ENCODE results near the gene SAA2. TPM values are rescaled to one million over a fixed set of nuclear protein-coding genes. Genes with fewer than 3 reads are reported as not detected.
"Not testable (repeated sequence)": the region's sequence is repeated elsewhere in the genome, so short reads cannot be mapped to it uniquely, and the experiment has no call there.

The SAA2 gene
- total RNA-seq, 2 donors from 2014 or later, result 4.2 to 14.2 TPM

GRCh38 chr11:18280438-18281045 is 32.1 kb upstream of the SAA2 start:
- no peaks in the 10 kb centered on the region for H3K27me3 ChIP-seq
- H3K9ac ChIP-seq (ENCODE audit: low read depth in 2 of 2, low read length in 2 of 2), result no peak overlapping the region
- H3K36me3 ChIP-seq, result no peaks in the 10 kb centered on the region
- intact Hi-C loops (cut with DNase I), result no loop called here
- no peak overlapping the region for H3K4me3 ChIP-seq
- peak overlapping the region; percentile 18 for H3K27ac ChIP-seq
- no peaks in the 10 kb centered on the region for H3K9me3 ChIP-seq
- no peaks in the 10 kb centered on the region for H3K4me1 ChIP-seq
- DNase-seq, result no peak
- TF ChIP-seq CTCF (IDR thresholded peaks at IDR 0.05), result no peak

GRCh38 chr11:18277565-18278271 is 29.2 kb upstream of the SAA2 start:
- no peak overlapping the region for H3K27ac ChIP-seq

GRCh38 chr11:18271206-18271605 is 22.7 kb upstream of the SAA2 start:
- intact Hi-C loops (cut with DNase I), result no loop called here
- Histone ChIP-seq H3K36me3 (no peaks in the 10 kb centered on the region), H3K27ac (no peak overlapping the region), H3K9ac (ENCODE audit: low read depth in 2 of 2, low read length in 2 of 2) (no peak overlapping the region), H3K9me3 (no peaks in the 10 kb centered on the region), H3K4me3 (no peak overlapping the region), H3K27me3 (no peaks in the 10 kb centered on the region), H3K4me1 (no peaks in the 10 kb centered on the region)
- no peak for DNase-seq
- no peak for TF ChIP-seq CTCF (IDR thresholded peaks at IDR 0.05)

More at GRCh38 chr11:18277565-18278271, 29.2 kb upstream of the SAA2 start:
- DNase-seq, result no peak
- no peaks in the 10 kb centered on the region for H3K4me1 ChIP-seq
- no peaks in the 10 kb centered on the region for H3K27me3 ChIP-seq
- intact Hi-C loops (cut with DNase I), result no loop called here
- TF ChIP-seq CTCF (IDR thresholded peaks at IDR 0.05), result no peak
- no peak overlapping the region for H3K9ac ChIP-seq (ENCODE audit: low read depth in 2 of 2, low read length in 2 of 2)
- no peak overlapping the region for H3K4me3 ChIP-seq
- no peaks in the 10 kb centered on the region for H3K36me3 ChIP-seq
- H3K9me3 ChIP-seq, result no peaks in the 10 kb centered on the region

- no peak for DNase-seq
- H3K4me3 ChIP-seq, result no peak overlapping the region
- no peaks in the 10 kb centered on the region for H3K36me3 ChIP-seq
- no peaks in the 10 kb centered on the region for H3K9me3 ChIP-seq
- H3K27ac ChIP-seq, result no peak overlapping the region
- no peak overlapping the region for H3K9ac ChIP-seq (ENCODE audit: low read depth in 2 of 2, low read length in 2 of 2)
- H3K27me3 ChIP-seq, result no peaks in the 10 kb centered on the region
- TF ChIP-seq CTCF (IDR thresholded peaks at IDR 0.05), result no peak
- no peaks in the 10 kb centered on the region for H3K4me1 ChIP-seq
- intact Hi-C loops (cut with DNase I), result no loop called here
These were observed 21.6 kb upstream of the SAA2 start for GRCh38 chr11:18270102-18270501.

GRCh38 chr11:18269252-18269651 is 20.8 kb upstream of the SAA2 start:
- not testable (repeated sequence) for H3K27me3 ChIP-seq

GRCh38 chr11:18267335-18268133 is 19.1 kb upstream of the SAA2 start:
- H3K4me1 ChIP-seq; DNase-seq; H3K27me3 ChIP-seq; H3K4me3 ChIP-seq; H3K27ac ChIP-seq; intact Hi-C loops (cut with DNase I); H3K36me3 ChIP-seq; H3K9ac ChIP-seq (ENCODE audit: low read depth in 2 of 2, low read length in 2 of 2); H3K9me3 ChIP-seq: not testable (repeated sequence)

More at GRCh38 chr11:18269252-18269651, 20.8 kb upstream of the SAA2 start:
- intact Hi-C loops (cut with DNase I); H3K4me1 ChIP-seq; H3K9me3 ChIP-seq; DNase-seq; H3K36me3 ChIP-seq; H3K9ac ChIP-seq (ENCODE audit: low read depth in 2 of 2, low read length in 2 of 2); H3K4me3 ChIP-seq; H3K27ac ChIP-seq: not testable (repeated sequence)
